OCI-LY7 (cell line): Measurements from ENCODE around the gene ITSN1.

Source experiments
- EZH2phosphoT487 ChIP-seq: fragments of 200-600 bp; sonication (generic); IDR thresholded peaks from 2 replicates; pipeline ENCODE4 v1.6.1; 2018; ENCODE audit warnings: low read depth, borderline replicate concordance, mild to moderate bottlenecking, mixed run types, antibody characterized with exemption, low read length, moderate library complexity, mixed read lengths
- TF ChIP-seq, protein P1 (sequence below): fragments of 200-600 bp; sonication (generic); conservative IDR thresholded peaks from 2 replicates; pipeline ENCODE4 v1.5.1; 2014; ENCODE audit warnings: mild to moderate bottlenecking, antibody characterized with exemption, low read length, moderate library complexity, mixed read lengths

DNA sequence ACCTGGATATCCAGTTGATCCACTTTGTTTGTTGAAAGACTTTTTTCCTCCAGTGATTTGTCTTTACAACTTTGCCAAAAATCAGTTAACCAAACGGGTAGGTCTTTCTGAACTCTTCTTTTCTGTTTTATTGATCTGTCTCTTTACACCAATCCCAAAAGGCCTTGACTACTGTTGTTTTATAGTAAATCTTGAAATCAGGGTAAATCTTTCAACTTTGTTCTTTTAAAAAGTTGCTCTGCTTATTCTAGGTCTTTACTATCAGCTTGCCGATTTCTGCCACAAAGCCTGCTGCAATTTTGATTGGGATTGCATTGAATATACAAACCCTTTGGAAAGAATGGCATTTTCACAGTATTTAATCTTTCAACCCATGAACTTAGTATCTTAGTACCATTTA is 66.6 kb downstream of the ITSN1 start:
- TF ChIP-seq, protein P1, sequence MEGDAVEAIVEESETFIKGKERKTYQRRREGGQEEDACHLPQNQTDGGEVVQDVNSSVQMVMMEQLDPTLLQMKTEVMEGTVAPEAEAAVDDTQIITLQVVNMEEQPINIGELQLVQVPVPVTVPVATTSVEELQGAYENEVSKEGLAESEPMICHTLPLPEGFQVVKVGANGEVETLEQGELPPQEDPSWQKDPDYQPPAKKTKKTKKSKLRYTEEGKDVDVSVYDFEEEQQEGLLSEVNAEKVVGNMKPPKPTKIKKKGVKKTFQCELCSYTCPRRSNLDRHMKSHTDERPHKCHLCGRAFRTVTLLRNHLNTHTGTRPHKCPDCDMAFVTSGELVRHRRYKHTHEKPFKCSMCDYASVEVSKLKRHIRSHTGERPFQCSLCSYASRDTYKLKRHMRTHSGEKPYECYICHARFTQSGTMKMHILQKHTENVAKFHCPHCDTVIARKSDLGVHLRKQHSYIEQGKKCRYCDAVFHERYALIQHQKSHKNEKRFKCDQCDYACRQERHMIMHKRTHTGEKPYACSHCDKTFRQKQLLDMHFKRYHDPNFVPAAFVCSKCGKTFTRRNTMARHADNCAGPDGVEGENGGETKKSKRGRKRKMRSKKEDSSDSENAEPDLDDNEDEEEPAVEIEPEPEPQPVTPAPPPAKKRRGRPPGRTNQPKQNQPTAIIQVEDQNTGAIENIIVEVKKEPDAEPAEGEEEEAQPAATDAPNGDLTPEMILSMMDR = no peak
- TF ChIP-seq EZH2phosphoT487 = no peak
